Cerebellar nuclear complex (tissue), 1 donor: Measurements from ENCODE around the gene TMPRSS12.
A peak's percentile ranks its signal among the peaks of the same experiment; 100 is the strongest.
"Not testable (repeated sequence)": the region's sequence is repeated elsewhere in the genome, so short reads cannot be mapped to it uniquely, and the experiment has no call there.

ENCODE experiments used
- DNase-seq, 2 experiments: peaks; one replicate each; lab custom pipeline; 2025; lab: John Stamatoyannopoulos, UW

Gene TMPRSS12, protein sequence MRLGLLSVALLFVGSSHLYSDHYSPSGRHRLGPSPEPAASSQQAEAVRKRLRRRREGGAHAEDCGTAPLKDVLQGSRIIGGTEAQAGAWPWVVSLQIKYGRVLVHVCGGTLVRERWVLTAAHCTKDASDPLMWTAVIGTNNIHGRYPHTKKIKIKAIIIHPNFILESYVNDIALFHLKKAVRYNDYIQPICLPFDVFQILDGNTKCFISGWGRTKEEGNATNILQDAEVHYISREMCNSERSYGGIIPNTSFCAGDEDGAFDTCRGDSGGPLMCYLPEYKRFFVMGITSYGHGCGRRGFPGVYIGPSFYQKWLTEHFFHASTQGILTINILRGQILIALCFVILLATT

DNA sequence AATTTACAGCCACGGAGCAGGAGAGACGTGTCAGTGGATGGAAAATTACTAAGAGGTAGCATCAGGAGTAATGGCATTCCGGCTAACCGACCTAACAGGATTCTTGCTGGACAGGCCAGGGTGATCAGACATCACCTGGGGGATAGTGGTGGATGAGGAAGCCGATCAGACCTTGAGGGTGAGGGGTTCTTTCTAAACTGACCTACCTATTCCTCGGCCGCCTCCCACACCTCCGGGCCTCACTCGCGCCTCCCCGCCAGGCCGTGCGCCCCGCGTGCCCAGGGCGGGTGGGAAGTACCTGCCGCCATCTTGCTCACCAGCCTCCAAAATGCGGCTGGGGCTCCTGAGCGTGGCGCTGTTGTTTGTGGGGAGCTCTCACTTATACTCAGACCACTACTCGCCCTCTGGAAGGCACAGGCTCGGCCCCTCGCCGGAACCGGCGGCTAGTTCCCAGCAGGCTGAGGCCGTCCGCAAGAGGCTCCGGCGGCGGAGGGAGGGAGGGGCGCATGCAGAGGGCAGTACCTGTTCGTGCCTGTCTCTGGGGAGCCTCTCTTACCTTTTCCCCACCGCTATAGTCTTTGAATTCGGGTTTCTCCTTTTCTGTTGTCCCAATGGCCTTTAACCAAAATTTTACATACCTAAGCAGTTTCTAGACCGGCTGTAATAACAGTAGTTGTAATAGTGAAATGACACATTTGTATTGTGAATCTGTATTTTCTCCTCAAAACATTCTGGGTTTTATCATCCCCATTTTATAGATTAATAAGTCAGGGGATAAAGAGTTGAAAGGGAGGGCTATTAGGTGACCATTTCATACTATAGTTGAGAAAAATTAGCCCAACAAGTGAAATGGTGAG, at the start of gene TMPRSS12:
TMPRSS12 (plus strand) TSS at position 290 of the 857 bp plus-strand sequence; CDS start at position 329, 39 bp downstream.
- no peak for DNase-seq

DNA sequence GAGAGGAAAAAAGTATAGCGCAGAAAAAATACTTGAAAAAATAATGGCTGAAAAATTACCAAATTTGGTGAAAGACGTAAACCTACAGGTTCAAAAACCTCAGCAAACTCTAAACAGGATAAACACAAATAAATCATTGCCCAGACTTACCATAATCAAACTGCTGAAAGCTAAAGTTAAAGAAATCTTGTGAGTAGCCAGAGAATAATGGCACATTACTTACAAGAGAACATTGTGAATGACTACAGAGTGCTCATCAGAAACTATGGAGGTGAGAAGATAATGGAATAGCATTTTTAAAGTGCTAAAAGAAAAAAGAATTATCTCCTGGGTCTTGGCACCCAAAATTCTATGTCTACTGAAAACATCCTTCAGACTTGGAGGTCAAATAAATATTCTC, 42.8 kb upstream of the TMPRSS12 start:
- no peak for DNase-seq

DNA sequence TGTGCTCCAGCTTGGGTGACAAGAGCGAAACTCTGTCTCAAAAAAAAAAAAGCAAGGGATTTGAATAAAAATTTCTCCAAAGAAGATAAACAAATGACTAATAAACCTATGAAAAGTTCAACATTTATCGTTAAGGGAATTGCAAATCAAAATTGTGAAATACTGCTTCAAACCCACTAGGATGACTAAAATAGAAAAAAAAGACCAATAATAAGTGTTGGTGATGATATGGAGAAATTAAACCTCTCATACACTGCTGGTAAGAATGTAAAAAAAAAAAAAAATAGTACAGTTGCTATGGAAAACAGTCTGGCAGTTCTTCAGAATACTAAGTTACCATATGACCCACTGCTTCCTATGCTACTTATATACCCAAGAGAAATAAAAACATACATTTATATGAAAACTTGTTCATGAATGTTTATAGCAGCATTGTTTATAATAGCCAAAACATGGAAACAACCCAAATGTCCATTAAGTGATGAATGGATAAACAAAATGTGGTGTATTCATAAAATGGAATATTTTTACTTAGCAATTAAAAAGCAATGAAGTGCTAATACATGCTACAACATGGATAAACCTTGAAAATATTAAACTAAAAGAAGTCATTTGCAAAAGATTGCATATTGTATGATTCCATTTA, 39.4 kb upstream of the TMPRSS12 start:
- no peak for DNase-seq

DNA sequence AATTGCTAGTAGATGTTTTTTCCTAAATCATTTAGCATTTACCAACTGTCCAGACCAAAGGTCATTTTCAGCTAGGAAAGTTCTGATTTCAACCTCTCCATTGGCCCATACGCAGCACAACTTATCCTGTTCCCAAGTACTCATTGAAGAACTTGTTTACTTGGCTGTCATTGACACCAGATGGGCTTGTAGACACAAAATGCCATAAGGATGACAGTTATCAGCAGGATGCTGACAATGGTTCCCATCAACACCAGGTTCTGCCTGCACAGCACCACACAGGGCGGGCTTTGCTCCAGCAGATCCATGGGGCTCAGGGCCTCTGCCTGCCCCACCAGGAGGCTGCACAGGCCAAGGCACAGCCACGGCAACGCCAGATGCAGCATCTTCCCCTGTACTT, 36.5 kb upstream of the TMPRSS12 start:
- DNase-seq: peak; percentile 31 to 65

DNA sequence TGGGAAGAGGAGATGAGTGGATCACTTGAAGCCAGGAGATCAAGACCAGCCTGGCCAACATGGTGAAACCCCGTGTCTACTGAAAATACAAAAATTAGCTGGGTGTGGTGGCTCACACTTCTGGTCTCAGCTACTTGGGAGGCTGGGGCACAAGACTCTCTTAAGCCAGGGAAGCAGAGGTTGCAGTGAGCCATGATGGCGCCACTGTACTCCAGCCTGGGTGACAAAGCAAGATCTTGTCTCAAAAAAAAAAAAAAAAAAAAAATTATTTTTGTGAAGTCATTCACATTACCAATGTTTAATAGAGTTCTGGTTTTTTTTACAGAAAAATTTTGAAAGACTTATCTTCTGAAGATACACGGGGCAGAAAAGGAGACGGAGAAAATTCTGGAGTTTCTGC, 33.6 kb upstream of the TMPRSS12 start:
- not testable (repeated sequence) for DNase-seq

DNA sequence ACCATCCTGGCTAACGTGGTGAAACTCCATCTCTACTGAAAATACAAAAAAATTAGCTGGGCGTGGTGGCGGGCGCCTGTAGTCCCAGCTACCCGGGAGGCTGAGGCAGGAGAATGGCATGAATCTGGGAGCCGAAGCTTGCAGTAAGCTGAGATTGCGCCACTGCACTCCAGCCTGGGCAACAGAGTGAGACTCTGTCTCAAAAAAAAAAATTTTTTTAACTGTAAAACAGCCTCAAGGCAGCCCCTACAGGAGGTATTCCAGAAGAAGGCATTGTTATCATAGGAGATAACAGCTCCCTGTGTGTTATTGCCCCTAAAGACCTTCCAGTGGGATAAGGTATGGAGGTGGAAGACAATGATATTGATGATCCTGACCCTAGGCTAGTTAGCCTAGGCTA, 27.8 kb upstream of the TMPRSS12 start:
- not testable (repeated sequence) for DNase-seq

DNA sequence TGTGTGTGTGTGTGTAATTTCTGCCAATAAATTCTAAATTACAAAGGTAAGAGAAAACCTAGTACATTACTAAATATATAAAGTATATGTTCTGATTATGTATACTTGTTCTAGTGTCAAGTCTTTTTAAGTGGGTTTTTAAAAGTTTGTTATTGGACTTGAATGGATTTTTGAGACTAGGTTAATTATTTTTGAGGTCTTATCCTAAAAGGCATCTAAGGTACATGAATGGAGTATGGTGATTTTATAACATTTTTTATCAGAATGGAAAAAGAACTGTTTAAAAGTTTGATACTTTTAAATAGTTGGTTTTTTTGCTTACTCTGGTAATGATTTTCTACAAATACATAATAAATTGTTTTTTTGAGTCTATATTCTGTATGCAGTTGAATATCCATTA, 22.5 kb upstream of the TMPRSS12 start:
- DNase-seq: no peak

DNA sequence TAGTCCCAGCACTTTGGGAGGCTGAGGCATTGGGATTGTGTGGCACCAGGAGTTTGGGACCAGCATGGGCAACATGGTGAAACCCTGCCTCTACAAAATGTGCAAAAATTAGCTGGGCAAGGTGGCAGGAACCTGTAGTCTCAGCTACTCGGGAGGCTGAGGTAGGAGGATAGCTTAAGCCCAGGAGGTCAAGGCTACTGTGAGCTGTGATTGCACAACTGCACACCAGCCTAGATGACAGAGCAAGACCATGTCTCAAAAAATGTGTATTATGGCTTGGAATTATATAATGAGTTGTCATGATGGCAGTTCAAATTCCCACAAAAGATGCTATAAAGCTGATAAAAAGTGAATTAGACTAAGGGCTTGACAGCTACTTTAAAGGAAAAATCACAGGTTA, 20.6 kb upstream of the TMPRSS12 start:
- DNase-seq: no peak

DNA sequence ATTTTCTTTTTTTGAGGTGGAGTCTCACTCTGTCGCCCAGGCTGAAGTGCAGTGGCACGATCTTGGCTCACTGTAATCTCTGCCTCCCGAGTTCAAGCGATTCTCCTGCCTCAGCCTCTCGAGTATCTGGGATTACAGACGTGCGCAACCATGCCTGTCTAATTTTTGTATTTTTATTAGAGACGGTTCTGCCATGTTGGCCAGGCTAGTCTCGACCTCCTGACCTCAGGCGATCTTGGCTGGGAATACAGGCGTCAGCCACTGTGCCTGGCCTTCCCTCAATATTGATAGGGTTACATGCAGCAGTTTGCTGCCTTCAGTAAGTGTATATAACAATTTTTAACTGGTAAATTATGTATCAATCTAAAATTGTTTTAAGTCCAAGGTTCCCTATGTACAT, 19.0 kb upstream of the TMPRSS12 start:
- DNase-seq: not testable (repeated sequence)

DNA sequence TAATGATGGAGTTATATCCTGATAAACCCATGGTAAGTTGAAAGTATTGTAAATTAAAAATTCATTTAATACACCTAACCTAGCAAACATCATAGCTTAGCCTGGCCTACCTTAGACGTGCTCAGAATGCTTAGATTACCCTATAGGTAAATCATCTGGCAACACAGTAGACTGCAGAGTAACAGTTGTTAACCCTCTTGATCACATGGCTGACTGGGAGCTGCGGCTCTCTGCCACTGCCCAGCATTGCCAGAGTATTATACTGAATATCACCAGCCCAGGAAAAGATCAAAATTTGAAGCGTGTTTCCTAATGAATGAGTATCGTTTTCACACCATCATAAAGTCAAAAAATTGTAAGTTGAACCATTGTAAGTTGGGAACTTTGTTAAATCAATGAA, 17.8 kb upstream of the TMPRSS12 start:
- DNase-seq: no peak

DNA sequence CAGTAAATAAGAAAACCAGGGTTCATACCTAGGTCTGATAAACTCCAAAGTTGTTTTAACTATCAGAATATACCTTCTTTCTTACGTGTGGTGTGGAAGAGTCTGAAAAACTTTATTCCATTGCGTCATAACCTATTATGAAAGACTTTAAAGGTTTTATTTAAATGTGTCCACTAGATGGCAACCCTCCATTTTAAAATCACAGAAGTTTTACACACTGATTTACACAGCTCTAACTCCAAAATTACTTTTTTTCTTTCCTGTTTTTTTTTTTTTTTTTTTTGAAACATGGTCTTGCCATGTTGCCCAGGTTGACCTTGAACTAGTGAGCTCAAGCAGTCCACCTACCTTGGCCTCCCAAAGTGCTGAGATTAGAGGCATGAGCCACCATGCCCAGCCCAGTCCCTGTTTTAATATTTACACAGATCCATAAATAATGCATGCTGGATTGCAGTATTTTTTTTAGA, 17.3 kb upstream of the TMPRSS12 start:
- DNase-seq: no peak

DNA sequence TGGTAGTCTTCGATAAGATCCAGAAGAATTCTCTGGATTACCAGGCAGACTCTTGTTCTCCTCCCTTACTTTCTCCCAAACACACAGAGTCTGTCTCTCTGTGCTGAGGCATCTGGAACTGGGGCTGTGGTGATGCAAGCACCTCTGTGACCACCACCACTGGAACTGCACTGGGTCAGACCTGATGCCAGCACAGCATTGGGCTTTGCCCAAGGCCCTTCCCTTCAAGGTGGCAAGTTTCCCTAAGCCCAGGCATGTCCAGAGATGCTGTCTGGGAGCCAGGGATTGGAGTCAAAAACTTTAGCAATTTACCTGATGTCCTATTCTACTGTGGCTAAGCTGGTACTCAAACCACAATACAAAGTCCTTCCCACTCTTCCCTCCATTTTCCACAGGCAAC, 14.6 kb upstream of the TMPRSS12 start:
- DNase-seq: no peak

DNA sequence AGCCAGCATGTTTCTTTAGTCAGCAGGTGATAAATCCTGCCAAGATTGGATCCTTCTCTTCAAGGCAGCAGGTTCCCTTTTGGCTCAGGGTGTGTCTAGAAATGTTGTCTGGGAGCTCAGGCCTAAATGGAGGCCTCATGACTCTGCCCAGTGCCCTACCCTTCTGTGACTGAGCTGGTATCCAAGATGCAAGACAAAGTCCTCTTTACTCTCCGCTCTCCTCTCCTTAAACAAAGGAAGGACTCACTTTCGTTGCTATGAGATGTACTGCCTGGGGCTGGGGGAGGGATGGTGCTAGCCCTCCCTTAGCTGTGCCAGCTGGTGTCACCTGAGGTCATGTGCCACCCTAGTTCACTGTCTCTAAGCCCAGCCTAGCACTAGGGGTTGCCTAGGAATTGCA, 13.8 kb upstream of the TMPRSS12 start:
- no peak for DNase-seq

DNA sequence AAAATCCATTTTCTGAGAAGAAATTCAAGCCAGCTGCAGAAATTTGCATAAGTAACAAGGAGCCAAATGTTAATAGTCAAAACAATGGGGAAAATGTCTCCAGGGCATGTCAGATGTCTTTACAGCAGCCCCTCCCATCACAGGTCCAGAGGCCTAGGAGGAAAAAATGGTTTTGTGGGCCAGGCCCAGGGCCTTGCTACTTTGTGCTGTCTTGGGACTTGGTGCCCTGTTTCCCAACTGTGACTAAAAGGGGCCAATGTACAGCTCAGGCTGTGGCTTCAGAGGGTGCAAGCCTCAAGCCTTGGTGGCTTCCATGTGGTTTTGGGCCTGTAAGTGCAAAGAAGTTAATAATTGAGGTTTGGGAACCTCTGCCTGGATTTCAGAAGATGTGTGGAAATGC, 8.9 kb upstream of the TMPRSS12 start:
- DNase-seq: not testable (repeated sequence)

DNA sequence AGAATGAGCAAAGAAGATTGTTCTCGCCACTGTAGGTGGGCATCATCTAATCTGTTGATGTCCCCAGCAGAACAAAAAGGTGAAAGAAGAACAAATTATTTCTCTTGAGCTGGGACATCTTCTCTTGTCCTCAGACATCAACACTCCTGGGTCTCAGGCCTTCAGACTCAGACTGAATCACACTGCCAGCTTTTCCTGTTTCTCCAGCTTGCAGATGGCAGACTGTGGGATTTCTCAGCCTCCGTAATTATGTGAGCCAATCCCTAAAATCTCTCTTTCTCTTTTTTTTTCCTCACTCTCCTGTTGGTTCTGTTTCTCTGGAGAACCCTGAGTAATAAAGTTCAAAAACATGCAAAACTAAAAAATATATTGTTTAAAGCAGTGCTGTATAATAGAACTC, 3.7 kb upstream of the TMPRSS12 start:
- no peak for DNase-seq

DNA sequence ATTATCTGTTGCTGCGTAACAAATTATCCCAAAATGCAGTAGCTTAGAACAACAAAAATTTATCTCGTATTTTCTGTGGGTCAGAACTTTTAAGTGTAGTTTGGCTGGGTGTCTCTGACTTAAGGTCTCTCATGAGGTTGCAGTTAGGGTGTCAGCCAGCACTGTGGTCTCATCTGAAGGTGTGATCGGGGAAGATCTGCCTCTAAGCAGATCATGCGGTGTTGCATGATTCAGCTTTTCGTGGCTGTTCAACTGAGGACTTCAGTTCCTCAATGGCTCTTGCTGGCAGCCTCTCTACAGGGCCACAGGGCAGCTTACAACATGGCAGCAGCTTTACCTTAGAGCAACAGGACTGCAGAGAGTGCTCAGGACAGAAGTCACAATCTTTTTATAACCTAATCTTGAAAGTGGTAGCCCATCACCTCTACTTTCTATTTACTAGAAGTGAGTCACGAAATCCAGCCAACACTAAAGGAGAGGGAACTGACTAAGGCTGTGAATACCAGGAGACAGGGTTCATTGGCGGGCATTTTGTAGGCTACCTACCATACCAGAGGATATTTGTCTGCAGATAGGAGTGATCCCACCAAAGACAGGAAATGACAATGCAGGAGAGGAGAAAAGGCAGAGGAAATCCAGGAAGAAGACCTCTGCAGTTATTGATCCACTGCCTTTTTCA, 1.8 kb upstream of the TMPRSS12 start:
- no peak for DNase-seq

DNA sequence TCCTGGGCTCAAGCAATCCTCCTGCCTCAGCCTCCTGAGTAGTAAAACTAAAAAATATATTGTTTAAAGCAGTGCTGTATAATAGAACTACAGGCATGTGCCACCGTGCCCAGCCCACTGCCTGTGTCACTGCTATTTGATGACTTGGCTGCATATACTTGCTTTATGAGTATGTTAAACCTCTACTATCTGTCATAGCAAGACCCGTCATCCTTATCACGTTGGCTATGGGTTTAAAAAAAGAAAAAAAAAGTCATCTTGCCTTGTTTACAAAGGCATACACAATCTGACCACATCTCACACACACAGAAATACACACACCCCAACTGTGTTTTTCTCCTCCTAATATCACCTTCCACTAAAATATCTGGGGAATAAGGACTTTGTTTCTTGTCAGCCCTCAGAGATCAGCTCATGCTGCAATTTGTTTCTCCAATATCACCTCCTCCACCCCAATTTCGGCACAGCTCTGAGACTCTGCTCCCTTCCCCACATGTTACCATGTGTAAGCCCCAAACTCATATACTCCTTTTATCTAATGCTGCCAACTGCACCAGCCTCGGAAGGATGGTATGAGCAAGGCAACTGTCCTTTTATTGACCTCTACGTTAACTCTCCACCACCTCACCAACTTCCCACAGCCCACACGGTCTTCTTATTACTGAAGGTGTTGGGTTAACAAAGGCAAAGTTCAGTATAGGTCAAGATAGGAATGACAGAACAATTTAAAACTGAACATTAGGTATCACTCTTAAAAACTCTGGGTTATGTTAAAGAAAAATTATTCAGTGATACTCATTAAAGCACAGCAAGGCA, 802 bp upstream of the TMPRSS12 start:
- DNase-seq: no peak

DNA sequence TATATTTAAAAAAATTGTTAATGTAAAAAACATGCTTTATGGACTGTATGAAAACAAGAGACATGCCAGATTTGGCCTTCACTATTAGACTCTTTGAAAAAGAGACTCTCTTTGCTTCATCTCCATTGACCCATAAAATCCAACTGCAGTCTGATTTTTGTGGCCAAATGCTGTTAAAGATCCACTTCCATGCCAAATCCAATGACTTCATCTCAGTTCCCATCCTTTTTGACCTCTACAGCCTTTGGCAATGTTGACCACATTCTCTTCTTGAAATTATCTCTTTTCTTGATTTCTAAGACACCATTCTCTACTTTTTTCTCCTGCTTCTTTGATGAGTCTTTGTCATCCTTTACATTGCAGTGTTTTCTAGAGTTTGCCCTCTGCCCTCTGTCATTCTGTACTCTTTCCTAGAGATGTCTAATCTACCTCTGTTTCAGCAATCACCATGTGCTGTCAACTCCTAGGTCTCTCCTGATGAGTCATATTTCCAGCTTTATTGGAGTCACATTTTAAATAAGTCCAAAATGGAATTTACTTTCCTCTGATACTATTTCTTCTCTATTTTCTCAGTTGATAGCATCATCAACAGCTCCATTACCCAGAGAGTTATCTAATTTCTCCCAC, 2.4 kb downstream of the TMPRSS12 start:
- DNase-seq: no peak

DNA sequence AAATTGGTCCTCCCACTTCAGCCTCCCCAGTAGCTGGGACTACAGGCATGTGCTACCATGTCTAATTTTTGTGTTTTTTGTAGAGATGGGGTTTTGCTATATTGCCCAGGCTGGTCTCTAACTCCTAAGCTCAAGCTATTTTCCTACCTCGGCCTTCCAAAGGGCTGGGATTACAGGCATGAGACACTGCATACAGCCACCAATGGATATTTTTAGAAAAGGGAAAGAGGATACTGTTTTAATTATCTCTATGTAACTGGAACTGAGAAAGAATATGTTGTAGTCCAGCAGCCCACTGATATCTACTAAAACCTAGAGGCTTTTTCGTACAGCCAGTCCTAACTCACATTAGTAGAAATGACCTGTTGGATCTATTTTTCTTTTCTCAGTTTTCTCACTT, 6.2 kb downstream of the TMPRSS12 start:
- DNase-seq: no peak

DNA sequence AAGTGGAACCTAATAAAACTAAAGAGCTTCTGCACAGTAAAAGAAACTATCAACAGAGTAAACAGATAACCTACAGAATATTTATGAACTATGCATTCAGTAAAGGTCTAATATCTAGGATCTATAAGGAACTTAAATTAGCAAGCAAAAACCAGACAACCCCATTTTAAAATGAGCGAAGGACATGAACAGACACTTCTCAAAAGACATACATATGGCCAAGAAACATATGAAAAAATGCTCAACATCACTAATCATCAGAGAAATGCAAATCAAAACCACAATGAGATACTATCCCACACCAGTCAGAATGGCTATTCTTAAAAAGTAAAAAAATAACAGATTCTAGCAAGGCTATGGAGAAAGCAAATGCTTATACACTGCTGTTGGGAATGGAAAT, 12.5 kb downstream of the TMPRSS12 start:
- not testable (repeated sequence) for DNase-seq

DNA sequence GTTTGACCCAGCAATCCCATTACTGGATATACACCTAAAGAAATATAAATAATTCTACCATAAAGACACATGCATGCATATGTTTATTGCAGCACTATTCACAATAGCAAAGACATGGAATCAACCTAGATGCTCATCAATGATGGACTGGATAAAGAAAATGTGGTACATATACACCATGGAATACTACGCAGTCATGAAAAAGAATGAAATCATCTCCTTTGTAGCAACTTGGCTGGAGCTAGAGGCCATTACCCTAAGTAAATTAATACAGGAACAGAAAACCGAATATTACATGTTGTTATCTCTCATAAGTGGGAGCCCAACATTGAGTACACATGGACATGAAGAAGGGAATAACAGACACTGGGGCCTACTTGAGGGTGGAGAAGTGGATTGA, 13.0 kb downstream of the TMPRSS12 start:
- not testable (repeated sequence) for DNase-seq
